Mucosa of rectum (tissue), 2 donors: Measurements from ENCODE around the gene DLG4.
A peak's percentile ranks its signal among the peaks of the same experiment; 100 is the strongest.

Source experiments
- H3K27ac ChIP-seq, 2 donors: one replicate each; pipeline ENCODE4 v1.7.0; 2013; ENCODE audit warnings: inconsistent platforms in 2 of 2, low read depth in 2 of 2, low read length in 2 of 2
- H3K27me3 ChIP-seq, 2 donors: one replicate each; pipeline ENCODE4 v1.7.0; 2013; ENCODE audit warnings: low read length in 2 of 2; ENCODE audit not compliant: control insufficient read depth in 2 of 2, insufficient read depth in 2 of 2
- H3K36me3 ChIP-seq, 2 donors: one replicate each; pipeline ENCODE4 v1.7.0; 2013; ENCODE audit warnings: low read length in 2 of 2; ENCODE audit not compliant: control insufficient read depth in 2 of 2, insufficient read depth in 2 of 2
- H3K4me1 ChIP-seq, 2 donors: one replicate each; pipeline ENCODE4 v1.7.0; 2013; ENCODE audit warnings: low read length in 2 of 2, mild to moderate bottlenecking in 1 of 2; ENCODE audit not compliant: control insufficient read depth in 2 of 2, insufficient read depth in 2 of 2
- H3K4me3 ChIP-seq, 2 donors: one replicate each; pipeline ENCODE4 v1.7.0; 2013; ENCODE audit warnings: low read length in 2 of 2
- H3K9ac ChIP-seq, 2 donors: one replicate each; pipeline ENCODE4 v1.7.0; 2013; ENCODE audit warnings: low read length in 2 of 2, low read depth in 1 of 2, mild to moderate bottlenecking in 1 of 2
- H3K9me3 ChIP-seq, 2 donors: one replicate each; pipeline ENCODE4 v1.7.0; 2013; ENCODE audit warnings: low read length in 2 of 2; ENCODE audit not compliant: control insufficient read depth in 2 of 2
- donor health status: healthy.
- donor health status: Normal muscosa, but diverticular disease.

Gene DLG4

DNA sequence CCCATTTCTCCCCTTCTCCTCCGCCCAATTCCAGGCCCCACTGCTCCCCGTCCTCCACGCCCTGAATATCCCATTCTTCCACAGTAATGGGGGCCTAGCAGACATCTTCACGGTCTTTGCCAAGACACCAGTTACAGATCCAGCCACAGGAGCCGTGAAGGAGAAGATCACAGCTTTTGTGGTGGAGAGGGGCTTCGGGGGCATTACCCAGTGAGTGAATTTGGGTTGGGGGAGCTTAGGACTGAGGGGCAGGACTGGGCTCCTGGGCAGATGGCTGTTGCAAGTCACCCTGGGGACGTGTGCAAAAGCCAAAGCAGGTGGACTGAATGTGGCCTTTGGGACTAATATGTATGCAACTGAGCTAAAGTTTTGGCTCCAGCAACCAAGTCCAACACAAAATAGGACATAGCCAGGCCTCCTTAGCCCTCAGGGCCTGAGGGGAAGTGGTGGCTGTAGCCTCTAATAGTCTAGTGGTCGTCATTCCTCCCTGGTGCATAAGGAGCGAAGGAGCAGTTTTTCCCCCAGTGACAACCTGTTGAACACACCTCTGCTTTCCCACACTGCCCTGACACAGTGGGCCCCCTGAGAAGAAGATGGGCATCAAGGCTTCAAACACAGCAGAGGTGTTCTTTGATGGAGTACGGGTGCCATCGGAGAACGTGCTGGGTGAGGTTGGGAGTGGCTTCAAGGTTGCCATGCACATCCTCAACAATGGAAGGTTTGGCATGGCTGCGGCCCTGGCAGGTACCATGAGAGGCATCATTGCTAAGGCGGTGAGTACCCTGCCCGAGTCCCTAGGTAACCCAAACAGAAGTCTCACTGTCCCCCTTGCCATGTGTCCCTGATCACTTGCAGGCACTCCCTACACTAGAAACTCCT is 2.7 kb upstream of the DLG4 start:
- H3K4me1 ChIP-seq: peaks cover 36 to 38% of the 10 kb centered on the region in 2 donors
- no peak overlapping the region for H3K4me3 ChIP-seq
- no peaks in the 10 kb centered on the region for H3K27me3 ChIP-seq
- no peak overlapping the region for H3K27ac ChIP-seq
- H3K9ac ChIP-seq: peak overlapping the region in 1 of 2 donors; percentile 32
- peaks cover 51 to 56% of the 10 kb centered on the region in 2 donors for H3K36me3 ChIP-seq
- no peaks in the 10 kb centered on the region for H3K9me3 ChIP-seq

DNA sequence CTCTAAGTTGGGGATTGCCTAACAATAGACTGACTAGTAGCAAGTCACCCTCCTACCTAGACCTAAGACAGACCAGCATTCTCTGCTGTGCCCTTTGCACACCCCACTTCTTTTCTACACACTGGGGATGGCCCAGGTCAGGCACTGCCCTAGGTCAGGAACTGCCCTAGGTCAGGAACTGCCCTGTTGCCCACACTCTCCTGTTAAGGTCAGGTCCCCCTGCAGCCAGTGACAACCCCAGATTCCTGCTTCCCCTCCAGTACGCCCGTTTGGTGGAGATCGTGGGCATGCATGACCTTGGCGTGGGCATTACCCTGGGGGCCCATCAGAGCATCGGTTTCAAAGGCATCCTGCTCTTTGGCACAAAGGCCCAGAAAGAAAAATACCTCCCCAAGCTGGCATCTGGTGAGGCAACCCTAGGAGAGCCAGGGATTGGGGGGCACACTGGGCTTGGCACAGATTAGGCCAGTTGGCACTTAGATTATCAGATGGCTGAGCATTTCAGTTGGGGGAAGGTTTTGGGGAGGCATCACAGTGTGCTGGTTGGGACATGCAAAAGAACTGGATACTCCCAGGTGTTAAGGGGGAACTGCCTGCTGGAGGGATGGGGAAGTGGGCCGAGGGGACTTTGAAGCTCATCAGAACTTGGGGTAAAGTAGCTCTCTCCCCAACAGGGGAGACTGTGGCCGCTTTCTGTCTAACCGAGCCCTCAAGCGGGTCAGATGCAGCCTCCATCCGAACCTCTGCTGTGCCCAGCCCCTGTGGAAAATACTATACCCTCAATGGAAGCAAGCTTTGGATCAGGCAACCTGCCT is 1.8 kb upstream of the DLG4 start:
- Histone ChIP-seq H3K27ac (peak overlapping the region; percentile 99), H3K9ac (peak overlapping the region; percentile 92 to 98), H3K4me1 (peaks cover 36 to 38% of the 10 kb centered on the region in 2 donors)

GRCh38 chr17:7220593-7221277 is 1.1 kb upstream of the DLG4 start:
- H3K4me3 ChIP-seq: peak overlapping the region; percentile 84 to 88
- H3K36me3 ChIP-seq: peaks cover 40 to 42% of the 10 kb centered on the region in 2 donors
- no peaks in the 10 kb centered on the region for H3K9me3 ChIP-seq
- H3K27me3 ChIP-seq: no peaks in the 10 kb centered on the region
- H3K4me1 ChIP-seq: peaks cover 36 to 41% of the 10 kb centered on the region in 2 donors
- peak overlapping the region; percentile 92 to 98 for H3K9ac ChIP-seq
- peak overlapping the region; percentile 99 for H3K27ac ChIP-seq

More for the DNA sequence above, 1.8 kb upstream of the DLG4 start:
- no peaks in the 10 kb centered on the region for H3K27me3 ChIP-seq
- no peaks in the 10 kb centered on the region for H3K9me3 ChIP-seq
- peak overlapping the region; percentile 84 to 88 for H3K4me3 ChIP-seq
- peaks cover 43 to 47% of the 10 kb centered on the region in 2 donors for H3K36me3 ChIP-seq

GRCh38 chr17:7219229-7219811 is 316 bp downstream of the DLG4 start:
- no peaks in the 10 kb centered on the region for H3K9me3 ChIP-seq
- H3K27me3 ChIP-seq: no peaks in the 10 kb centered on the region
- peak overlapping the region; percentile 99 for H3K27ac ChIP-seq
- peak overlapping the region; percentile 84 to 88 for H3K4me3 ChIP-seq
- peak overlapping the region; percentile 92 to 98 for H3K9ac ChIP-seq
- peaks cover 31 to 33% of the 10 kb centered on the region in 2 donors for H3K36me3 ChIP-seq
- peaks cover 41 to 45% of the 10 kb centered on the region in 2 donors for H3K4me1 ChIP-seq

DNA sequence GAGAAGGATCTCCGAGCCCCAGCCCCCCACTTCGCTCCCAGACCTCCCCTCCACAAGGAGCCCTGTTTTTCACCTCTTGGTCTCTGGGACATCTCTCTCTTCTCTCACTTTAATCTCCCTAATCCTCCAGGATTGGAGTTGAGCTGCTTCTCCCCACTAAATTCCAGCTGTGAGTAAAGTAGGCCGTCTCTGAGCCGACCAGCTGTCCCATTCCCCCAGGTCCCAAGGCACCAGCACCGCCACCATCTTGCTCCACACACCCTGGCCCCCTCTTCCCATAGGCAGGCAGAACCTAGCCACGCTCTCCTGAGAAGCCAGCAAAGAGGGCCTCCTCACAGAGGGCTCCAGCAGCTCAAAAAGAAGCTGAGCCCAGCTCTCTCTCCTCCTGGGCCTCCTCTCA is 878 bp downstream of the DLG4 start:
- no peak overlapping the region for H3K4me3 ChIP-seq
- peaks cover 26 to 27% of the 10 kb centered on the region in 2 donors for H3K36me3 ChIP-seq
- H3K27me3 ChIP-seq: no peaks in the 10 kb centered on the region
- H3K4me1 ChIP-seq: peaks cover 45 to 48% of the 10 kb centered on the region in 2 donors
- H3K9me3 ChIP-seq: no peaks in the 10 kb centered on the region
- no peak overlapping the region for H3K9ac ChIP-seq
- H3K27ac ChIP-seq: peak overlapping the region in 1 of 2 donors; percentile 99

GRCh38 chr17:7218166-7218565 is 1.5 kb downstream of the DLG4 start:
- Histone ChIP-seq H3K9me3 (no peaks in the 10 kb centered on the region), H3K4me1 (peaks cover 46 to 49% of the 10 kb centered on the region in 2 donors), H3K4me3 (peak overlapping the region in 1 of 2 donors; percentile 33), H3K36me3 (peaks cover 20 to 21% of the 10 kb centered on the region in 2 donors), H3K27ac (peak overlapping the region; percentile 30 to 56), H3K27me3 (no peaks in the 10 kb centered on the region), H3K9ac (no peak overlapping the region)

GRCh38 chr17:7217113-7217987 is 2.3 kb downstream of the DLG4 start:
- H3K4me1 ChIP-seq: peaks cover 45 to 46% of the 10 kb centered on the region in 2 donors

GRCh38 chr17:7216242-7217112 is 3.2 kb downstream of the DLG4 start:
- H3K27ac ChIP-seq: peak overlapping the region in 1 of 2 donors; percentile 38
- H3K36me3 ChIP-seq: peaks cover 4 to 5% of the 10 kb centered on the region in 2 donors
- no peak overlapping the region for H3K9ac ChIP-seq
- H3K4me3 ChIP-seq: peak overlapping the region in 1 of 2 donors; percentile 15
- peaks cover 37 to 40% of the 10 kb centered on the region in 2 donors for H3K4me1 ChIP-seq
- H3K27me3 ChIP-seq: peaks cover 3 to 6% of the 10 kb centered on the region in 2 donors
- H3K9me3 ChIP-seq: no peaks in the 10 kb centered on the region

More at GRCh38 chr17:7217113-7217987, 2.3 kb downstream of the DLG4 start:
- Histone ChIP-seq H3K27me3 (no peaks in the 10 kb centered on the region), H3K9ac (peak overlapping the region in 1 of 2 donors; percentile 26), H3K36me3 (peaks cover 12 to 13% of the 10 kb centered on the region in 2 donors), H3K27ac (peak overlapping the region; percentile 30 to 56), H3K9me3 (no peaks in the 10 kb centered on the region), H3K4me3 (peak overlapping the region; percentile 33 to 57)
